Measurements from ENCODE around the gene KIZ.

DNA sequence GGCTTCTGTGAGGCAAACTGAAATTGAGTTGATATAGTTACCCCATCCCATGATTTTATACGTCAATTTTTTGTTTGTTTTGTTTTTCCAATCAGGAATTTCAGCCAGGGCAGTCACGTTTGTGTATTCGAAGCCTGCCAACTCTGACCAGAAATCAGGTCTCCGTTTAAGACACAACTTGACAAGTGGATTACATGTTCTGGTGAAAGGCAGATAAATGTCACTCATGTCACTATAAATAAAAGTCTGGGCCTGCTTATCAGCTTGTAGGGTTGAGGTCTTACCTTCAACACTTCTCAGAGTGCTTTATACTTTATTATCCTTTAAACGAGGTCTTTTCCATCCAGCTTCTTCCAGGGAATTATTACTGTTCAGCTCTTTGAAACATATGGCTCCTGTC, 168.9 kb downstream of the KIZ start:
- no peak for TF ChIP-seq POLR2A (IDR thresholded peaks at IDR 0.05; ENCODE audit: low read length)
- no peak for TF ChIP-seq GATA1 (IDR thresholded peaks at IDR 0.05; ENCODE audit: low read depth, low read length)
